ENCODE data around the gene RAB3A. TPM values are rescaled to one million over a fixed set of nuclear protein-coding genes. Genes with fewer than 3 reads are reported as not detected.

The RAB3A gene
- total and polyA plus RNA-seq, 9 of the 15 experiments (the other 6 are each of a cell fraction or from before 2014, with no cell fraction given) = 0.17 to 5.1 (median 0.90) TPM; not detected in 1

DNA sequence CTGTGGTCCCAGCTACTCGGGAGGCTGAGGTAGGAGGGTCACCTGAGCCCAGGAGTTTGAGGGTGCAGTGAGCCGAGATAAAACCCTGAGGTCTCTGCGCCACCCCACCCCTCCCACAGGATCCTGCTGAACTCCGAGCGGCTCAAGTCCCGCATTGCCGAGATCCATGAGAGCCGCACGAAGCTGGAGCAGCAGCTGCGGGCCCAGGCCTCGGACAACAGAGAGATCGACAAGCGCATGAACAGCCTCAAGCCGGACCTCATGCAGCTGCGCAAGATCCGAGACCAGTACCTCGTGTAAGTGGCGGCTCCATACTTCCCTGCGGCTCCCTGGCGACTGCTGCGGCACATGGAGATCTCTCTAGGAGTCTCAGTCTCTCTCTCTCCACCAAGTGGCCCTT lies 36.8 kb downstream of the RAB3A start:
- Histone ChIP-seq H2AFZ (ENCODE audit: low read depth, low read length) (no peak overlapping the region), H3K27ac (ENCODE audit: extremely low read depth, low read depth, low read length) (no peak overlapping the region), H3K4me2 (ENCODE audit: insufficient read depth, low read length) (no peak overlapping the region), H3K9me1 (ENCODE audit: control insufficient read depth, insufficient read depth, low read length) (no peaks in the 10 kb centered on the region), H3K27me3 (ENCODE audit: control insufficient read depth in 2 of 2, insufficient read depth in 2 of 2, low read length in 2 of 2) (no peaks in the 10 kb centered on the region), H3K79me2 (ENCODE audit: control insufficient read depth, insufficient read depth, low read length) (peaks cover 1% of the 10 kb centered on the region; the same call in 1 of the 3 replicates), H3K9me3 (replicated peaks; ENCODE audit: control insufficient read depth, insufficient read depth, low read depth, low read length) (no peaks in the 10 kb centered on the region), H3K4me1 (replicated peaks in 1 of 2; ENCODE audit: control insufficient read depth in 2 of 2, insufficient read depth in 2 of 2, low read length in 2 of 2) (peaks cover 4 to 12% of the 10 kb centered on the region in 2 experiments; a peak in 4 of 5 replicates), H3K36me3 (ENCODE audit: control insufficient read depth, insufficient read depth, low read length) (peaks cover 75% of the 10 kb centered on the region; the same call in 2 of the 3 replicates), H4K20me1 (replicated peaks; ENCODE audit: control insufficient read depth, insufficient read depth, low read length) (0 out of 2 replicates have a peak, but pooled peaks cover 4% of the 10 kb centered on the region), H3K4me3 (no peak overlapping the region), H3K9ac (ENCODE audit: insufficient read depth in 1 of 2, low read depth in 2 of 2, low read length in 2 of 2) (no peak overlapping the region; a peak in 1 of 4 replicates)
- in situ Hi-C loops (cut with MboI) = loop anchor here (10.0 kb wide), 1 partner anchor 162 kb away; the partner anchor contains the start of gene ARRDC2
- DNase-seq (ENCODE audit: extremely low read depth in 1 of 4, low spot score in 3 of 4) (no peak), ATAC-seq (no peak), FAIRE-seq (no peak)
- BruUV-seq (replicated peaks) = no TSS peak
- WGBS (ENCODE audit: insufficient coverage, low coverage, missing lambda C conversion rate) = 93% methylated on average over 20 of the region's 21 CpGs
- CTCF ChIA-PET (ENCODE audit: low intra/inter-chr PET ratio) = interaction anchor here (2.2 kb wide), 1 partner anchor 54 kb away, joined by 13 read pairs; no protein-coding TSS in a partner anchor
- no peak for TF ChIP-seq GABPB1 (CRISPR knock-in tag; IDR thresholded peaks at IDR 0.05)
- TF ChIP-seq SREBF2 (CRISPR knock-in tag; IDR thresholded peaks at IDR 0.05) = no peak
- TF ChIP-seq, protein P1, sequence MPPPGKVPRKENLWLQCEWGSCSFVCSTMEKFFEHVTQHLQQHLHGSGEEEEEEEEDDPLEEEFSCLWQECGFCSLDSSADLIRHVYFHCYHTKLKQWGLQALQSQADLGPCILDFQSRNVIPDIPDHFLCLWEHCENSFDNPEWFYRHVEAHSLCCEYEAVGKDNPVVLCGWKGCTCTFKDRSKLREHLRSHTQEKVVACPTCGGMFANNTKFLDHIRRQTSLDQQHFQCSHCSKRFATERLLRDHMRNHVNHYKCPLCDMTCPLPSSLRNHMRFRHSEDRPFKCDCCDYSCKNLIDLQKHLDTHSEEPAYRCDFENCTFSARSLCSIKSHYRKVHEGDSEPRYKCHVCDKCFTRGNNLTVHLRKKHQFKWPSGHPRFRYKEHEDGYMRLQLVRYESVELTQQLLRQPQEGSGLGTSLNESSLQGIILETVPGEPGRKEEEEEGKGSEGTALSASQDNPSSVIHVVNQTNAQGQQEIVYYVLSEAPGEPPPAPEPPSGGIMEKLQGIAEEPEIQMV (tag; conservative IDR thresholded peaks at IDR 0.05; ENCODE audit: low read depth) = no peak
- TF ChIP-seq MEF2D (tag; conservative IDR thresholded peaks at IDR 0.05; ENCODE audit: low read depth) = no peak
- no peak for TF ChIP-seq ZNF699 (CRISPR knock-in tag; IDR thresholded peaks at IDR 0.05; ENCODE audit: insufficient replicate concordance)
- TF ChIP-seq, protein P2, sequence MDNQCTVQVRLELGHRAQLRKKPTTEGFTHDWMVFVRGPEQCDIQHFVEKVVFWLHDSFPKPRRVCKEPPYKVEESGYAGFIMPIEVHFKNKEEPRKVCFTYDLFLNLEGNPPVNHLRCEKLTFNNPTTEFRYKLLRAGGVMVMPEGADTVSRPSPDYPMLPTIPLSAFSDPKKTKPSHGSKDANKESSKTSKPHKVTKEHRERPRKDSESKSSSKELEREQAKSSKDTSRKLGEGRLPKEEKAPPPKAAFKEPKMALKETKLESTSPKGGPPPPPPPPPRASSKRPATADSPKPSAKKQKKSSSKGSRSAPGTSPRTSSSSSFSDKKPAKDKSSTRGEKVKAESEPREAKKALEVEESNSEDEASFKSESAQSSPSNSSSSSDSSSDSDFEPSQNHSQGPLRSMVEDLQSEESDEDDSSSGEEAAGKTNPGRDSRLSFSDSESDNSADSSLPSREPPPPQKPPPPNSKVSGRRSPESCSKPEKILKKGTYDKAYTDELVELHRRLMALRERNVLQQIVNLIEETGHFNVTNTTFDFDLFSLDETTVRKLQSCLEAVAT (IDR thresholded peaks at IDR 0.05) = no peak
- intact Hi-C loops (cut with micrococcal nuclease) = loop anchor here (10.0 kb wide), 1 partner anchor 162 kb away; the partner anchor contains the start of gene ARRDC2
- POLR2A ChIA-PET = interaction anchor here (1.1 kb wide), 1 partner anchor 10 kb away, joined by 5 read pairs; no protein-coding TSS in a partner anchor
